K562 (cell line): ENCODE results near the gene CACNA1E. TPM values are rescaled to one million over a fixed set of nuclear protein-coding genes. Genes with fewer than 3 reads are reported as not detected.
A peak's percentile ranks its signal among the peaks of the same experiment; 100 is the strongest.
"Not testable (repeated sequence)": the region's sequence is repeated elsewhere in the genome, so short reads cannot be mapped to it uniquely, and the experiment has no call there.

ENCODE experiments used
- ATAC-seq: fragments of 200-7000 bp; cut with Tn5 transposase; 3 replicates; pipeline ENCODE4 v1.9.1; 2020; ENCODE audit warnings: moderate library complexity
- BruUV-seq: library from RNA; stranded (reverse); fragments of 400-500 nt; replicated peaks from 2 replicates; lab custom pipeline; 2021; lab: Mats Ljungman, UMichigan
- CTCF ChIA-PET: fragments of 300-600 bp; formaldehyde crosslinking; extraction: SDS; loops from one replicate; lab custom pipeline; 2021; ENCODE audit warnings: low intra/inter-chr PET ratio; lab: Yijun Ruan, JAX
- POLR2A ChIA-PET: fragments of 300-600, 350-650 bp; sonication (Branson Sonifier 250); formaldehyde crosslinking; extraction: SDS; loops from one replicate; lab custom pipeline; 2021; ENCODE audit warnings: antibody characterized with exemption, inconsistent platforms; lab: Yijun Ruan, JAX
- DNase-seq, 4 experiments: peaks; one replicate each; pipeline versions ENCODE4 v3.0.0 to v3.0.0-alpha.2; 2011 to 2018; ENCODE audit warnings: low spot score in 3 of 4, mixed read lengths in 3 of 4; ENCODE audit errors: extremely low read depth in 1 of 4
- FAIRE-seq: peaks from 2 replicates; lab custom pipeline; 2011; peaks lifted over from hg19 to GRCh38; lab: Jason Lieb, UNC
- H2AFZ ChIP-seq: 2 replicates; pipeline ENCODE4 v1.6.0; 2011; ENCODE audit warnings: low read depth, low read length, control low read depth, inconsistent platforms
- H3K27ac ChIP-seq: fragments of 200-600 bp; 3 replicates; pipeline ENCODE4 v1.8.0; 2011; ENCODE audit warnings: low read depth, mild to moderate bottlenecking, control low read depth, inconsistent platforms, low read length, moderate library complexity, mixed read lengths; ENCODE audit errors: extremely low read depth
- H3K27me3 ChIP-seq, 2 experiments: fragments of 300-600 bp in 1 of 2; 2 replicates in 1 of 2; 3 replicates in 1 of 2; pipeline versions ENCODE4 v1.6.0 to v1.8.0; 2011; ENCODE audit warnings: inconsistent platforms in 2 of 2, low read length in 2 of 2, mild to moderate bottlenecking in 1 of 2, mixed read lengths in 1 of 2, moderate library complexity in 1 of 2; ENCODE audit not compliant: control insufficient read depth in 2 of 2, insufficient read depth in 2 of 2
- H3K36me3 ChIP-seq: fragments of 300-600 bp; 3 replicates; pipeline ENCODE4 v1.8.0; 2011; ENCODE audit warnings: mild to moderate bottlenecking, low read length, inconsistent platforms; ENCODE audit not compliant: control insufficient read depth, insufficient read depth
- H3K4me1 ChIP-seq, 2 experiments: fragments of 200-600 bp in 1 of 2; replicated peaks in 1 of 2; 2 replicates in 1 of 2; 3 replicates in 1 of 2; pipeline versions ENCODE4 v1.5.1 to v1.8.0; 2011; ENCODE audit warnings: inconsistent platforms in 2 of 2, low read length in 2 of 2, mild to moderate bottlenecking in 1 of 2, mixed read lengths in 1 of 2, moderate library complexity in 1 of 2; ENCODE audit not compliant: control insufficient read depth in 2 of 2, insufficient read depth in 2 of 2
- H3K4me2 ChIP-seq: 2 replicates; pipeline ENCODE4 v1.6.1; 2011; ENCODE audit warnings: low read length, control low read depth, inconsistent platforms, mixed read lengths; ENCODE audit not compliant: insufficient read depth
- H3K4me3 ChIP-seq: fragments of 200-600 bp; sonication (generic), shearing (Covaris generic); 2 replicates; pipeline ENCODE4 v1.5.1; 2016; ENCODE audit warnings: control low read depth, inconsistent platforms
- H3K79me2 ChIP-seq: fragments of 200-600 bp; 3 replicates; pipeline ENCODE4 v1.8.0; 2011; ENCODE audit warnings: low read length, inconsistent platforms; ENCODE audit not compliant: control insufficient read depth, insufficient read depth
- H3K9ac ChIP-seq, 2 experiments: 2 replicates each; pipeline versions ENCODE4 v1.6.0 to v1.6.1; 2011; ENCODE audit warnings: low read depth in 2 of 2, low read length in 2 of 2, control low read depth in 1 of 2, inconsistent platforms in 1 of 2, mild to moderate bottlenecking in 1 of 2, mixed read lengths in 1 of 2; ENCODE audit not compliant: insufficient read depth in 1 of 2
- H3K9me1 ChIP-seq: one replicate; pipeline ENCODE4 v1.6.0; 2011; ENCODE audit warnings: inconsistent platforms, mild to moderate bottlenecking, low read length, moderate library complexity; ENCODE audit not compliant: control insufficient read depth, insufficient read depth
- H3K9me3 ChIP-seq: replicated peaks from 2 replicates; pipeline ENCODE4 v1.5.1; 2011; ENCODE audit warnings: low read depth, low read length, inconsistent platforms; ENCODE audit not compliant: control insufficient read depth, insufficient read depth
- H4K20me1 ChIP-seq: replicated peaks from 2 replicates; pipeline ENCODE4 v1.6.1; 2011; ENCODE audit warnings: low read length, inconsistent platforms, mixed read lengths; ENCODE audit not compliant: control insufficient read depth, insufficient read depth
- CBX8 ChIP-seq: fragments of 200-600 bp; sonication (generic); IDR thresholded peaks from 2 replicates; pipeline ENCODE4 v1.6.1; 2012; ENCODE audit warnings: borderline replicate concordance, mixed run types, low read depth, mild to moderate bottlenecking, moderate library complexity, mixed read lengths, low read length, control low read depth, inconsistent platforms; ENCODE audit not compliant: poor library complexity, severe bottlenecking; ENCODE audit errors: extremely low read depth
- CHD2 ChIP-seq: IDR thresholded peaks from 2 replicates; pipeline ENCODE4 v1.6.1; 2011; ENCODE audit warnings: low read depth, low read length
- FOS ChIP-seq: IDR thresholded peaks from 3 replicates; pipeline ENCODE4 v1.6.1; 2011; ENCODE audit not compliant: insufficient read length; ENCODE audit errors: extremely low read depth
- KDM5B ChIP-seq: fragments of 200-600 bp; sonication (generic); IDR thresholded peaks from 2 replicates; pipeline ENCODE4 v1.6.1; 2012; ENCODE audit warnings: low read depth, mild to moderate bottlenecking, moderate library complexity, low read length, control low read depth, inconsistent platforms; ENCODE audit not compliant: insufficient replicate concordance
- PHB2 ChIP-seq: fragments of 450-650 bp; IDR thresholded peaks from 2 replicates; pipeline ENCODE4 v1.6.1; 2017; ENCODE audit warnings: low read depth
- RB1 ChIP-seq: fragments of 450-650 bp; IDR thresholded peaks from 2 replicates; pipeline ENCODE4 v1.6.1; 2017; ENCODE audit warnings: low read depth, mild to moderate bottlenecking
- SPI1 ChIP-seq: IDR thresholded peaks from 2 replicates; pipeline ENCODE4 v1.6.1; 2011; ENCODE audit warnings: low read depth, low read length, control low read depth, borderline replicate concordance
- TCF3 ChIP-seq: sonication (generic); formaldehyde crosslinking; IDR thresholded peaks from 2 replicates; pipeline ENCODE4 v1.4.0; 2020; ENCODE audit warnings: mild to moderate bottlenecking, missing genetic modification reagents
- ZBTB7A ChIP-seq: IDR thresholded peaks from 2 replicates; pipeline ENCODE4 v1.6.1; 2011; ENCODE audit warnings: low read depth, mild to moderate bottlenecking, low read length, moderate library complexity, borderline replicate concordance; ENCODE audit not compliant: control insufficient read depth
- ZNF695 ChIP-seq: fragments of 450-650 bp; formaldehyde crosslinking; IDR thresholded peaks from 2 replicates; pipeline ENCODE4 v1.4.0; 2020; ENCODE audit warnings: mild to moderate bottlenecking, moderate library complexity
- WGBS: fragments of 100-300 bp; shearing (Covaris generic); methylation state at CpG from one replicate; pipeline ENCODE4 v1.1.6; 2016; ENCODE audit warnings: low coverage, mixed read lengths; ENCODE audit not compliant: insufficient coverage; ENCODE audit errors: missing lambda C conversion rate; 5-methylcytosine and 5-hydroxymethylcytosine counted together
- in situ Hi-C: fragments of 300-500 bp; cut with MboI; formaldehyde crosslinking; loops from 4 replicates; pipeline ENCODE4 v1.15.0; 2018; ENCODE audit warnings: inconsistent platforms, mixed read lengths
- intact Hi-C: fragments of 100-400 bp; cut with micrococcal nuclease; formaldehyde crosslinking; loops from 2 replicates; pipeline ENCODE4 v1.14.2; 2022
- polyA plus RNA-seq, 8 experiments: library from polyadenylated mRNA; depleted of rRNA in 4 of 8; stranded (reverse) in 5 of 8; unstranded in 3 of 8; fragments of >200 nt; fragmentation: Nextera tagmentation in 2 of 8; fragmentation: Illumina TruSeq in 1 of 8; extraction: Ambion mirVana in 2 of 8; extraction: Trizol in 1 of 8; gene quantifications; 2 replicates each; pipeline versions ENCODE4 v1.2.1 to v1.2.3, GENCODE V29; 2011 to 2014; ENCODE audit warnings: inconsistent platforms in 1 of 8, missing spikeins in 1 of 8
- total RNA-seq, 7 experiments: library from RNA; depleted of rRNA in 6 of 7; stranded (reverse); fragments of >200 nt in 6 of 7; fragmentation: Illumina TruSeq in 2 of 7; extraction: Trizol in 2 of 7; gene quantifications; 2 replicates each; pipeline versions ENCODE4 v1.2.1 to v1.2.3, GENCODE V29; 2011 to 2021; ENCODE audit warnings: low replicate concordance in 1 of 7
- TF ChIP-seq, protein P1 (sequence below): fragments of 450-650 bp; formaldehyde crosslinking; IDR thresholded peaks from 2 replicates; pipeline ENCODE4 v1.4.0; 2020; ENCODE audit warnings: mild to moderate bottlenecking, mixed read lengths
- TF ChIP-seq, protein P2 (sequence below): sonication (generic); formaldehyde crosslinking; IDR thresholded peaks from 2 replicates; pipeline ENCODE4 v1.8.0; 2022; ENCODE audit warnings: mild to moderate bottlenecking, low read depth, missing genetic modification reagents
- TF ChIP-seq, protein P3 (sequence below): IDR thresholded peaks from 2 replicates; pipeline ENCODE4 v1.6.1; 2011; ENCODE audit not compliant: insufficient read length; ENCODE audit errors: extremely low read depth

Gene CACNA1E
- total and polyA plus RNA-seq, 9 of the 15 experiments (the other 6 are each of a cell fraction or from before 2014, with no cell fraction given) = under 0.01 to 0.04 TPM; not detected in 7

DNA sequence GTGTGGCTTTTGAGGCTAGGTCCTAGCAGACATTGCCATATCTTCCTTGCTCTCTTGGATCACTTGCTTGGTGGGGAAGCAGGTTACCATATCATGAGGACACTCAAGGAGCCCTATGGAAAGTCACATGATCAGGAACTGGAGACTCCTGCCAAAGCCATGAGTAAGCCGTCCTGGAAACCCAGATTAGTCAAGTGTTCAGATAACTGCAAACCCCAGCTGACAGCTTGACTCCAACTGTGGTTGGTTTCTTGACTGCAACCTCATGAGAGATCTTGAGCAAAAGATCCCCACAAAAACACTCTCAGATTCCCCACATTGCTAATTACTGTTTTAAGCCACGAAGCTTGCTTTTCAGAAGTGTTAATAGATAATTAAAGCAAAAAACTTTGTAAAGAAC, 58.6 kb downstream of the CACNA1E start (continued):
- TF ChIP-seq CBX8 = no peak
- TF ChIP-seq ZNF695 (CRISPR knock-in tag) = no peak
- no peak for TF ChIP-seq RB1
- TF ChIP-seq CHD2 = no peak
- TF ChIP-seq, protein P1, sequence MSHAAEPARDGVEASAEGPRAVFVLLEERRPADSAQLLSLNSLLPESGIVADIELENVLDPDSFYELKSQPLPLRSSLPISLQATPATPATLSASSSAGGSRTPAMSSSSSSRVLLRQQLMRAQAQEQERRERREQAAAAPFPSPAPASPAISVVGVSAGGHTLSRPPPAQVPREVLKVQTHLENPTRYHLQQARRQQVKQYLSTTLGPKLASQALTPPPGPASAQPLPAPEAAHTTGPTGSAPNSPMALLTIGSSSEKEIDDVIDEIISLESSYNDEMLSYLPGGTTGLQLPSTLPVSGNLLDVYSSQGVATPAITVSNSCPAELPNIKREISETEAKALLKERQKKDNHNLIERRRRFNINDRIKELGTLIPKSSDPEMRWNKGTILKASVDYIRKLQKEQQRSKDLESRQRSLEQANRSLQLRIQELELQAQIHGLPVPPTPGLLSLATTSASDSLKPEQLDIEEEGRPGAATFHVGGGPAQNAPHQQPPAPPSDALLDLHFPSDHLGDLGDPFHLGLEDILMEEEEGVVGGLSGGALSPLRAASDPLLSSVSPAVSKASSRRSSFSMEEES (CRISPR knock-in tag) = peak; percentile 87
- peak; percentile 29; the same call in 1 of the 2 replicates for TF ChIP-seq TCF3 (CRISPR knock-in tag)
- TF ChIP-seq PHB2 = no peak
- TF ChIP-seq FOS = no peak
- TF ChIP-seq, protein P2, sequence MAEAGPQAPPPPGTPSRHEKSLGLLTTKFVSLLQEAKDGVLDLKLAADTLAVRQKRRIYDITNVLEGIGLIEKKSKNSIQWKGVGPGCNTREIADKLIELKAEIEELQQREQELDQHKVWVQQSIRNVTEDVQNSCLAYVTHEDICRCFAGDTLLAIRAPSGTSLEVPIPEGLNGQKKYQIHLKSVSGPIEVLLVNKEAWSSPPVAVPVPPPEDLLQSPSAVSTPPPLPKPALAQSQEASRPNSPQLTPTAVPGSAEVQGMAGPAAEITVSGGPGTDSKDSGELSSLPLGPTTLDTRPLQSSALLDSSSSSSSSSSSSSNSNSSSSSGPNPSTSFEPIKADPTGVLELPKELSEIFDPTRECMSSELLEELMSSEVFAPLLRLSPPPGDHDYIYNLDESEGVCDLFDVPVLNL = no peak
- TF ChIP-seq, protein P3, sequence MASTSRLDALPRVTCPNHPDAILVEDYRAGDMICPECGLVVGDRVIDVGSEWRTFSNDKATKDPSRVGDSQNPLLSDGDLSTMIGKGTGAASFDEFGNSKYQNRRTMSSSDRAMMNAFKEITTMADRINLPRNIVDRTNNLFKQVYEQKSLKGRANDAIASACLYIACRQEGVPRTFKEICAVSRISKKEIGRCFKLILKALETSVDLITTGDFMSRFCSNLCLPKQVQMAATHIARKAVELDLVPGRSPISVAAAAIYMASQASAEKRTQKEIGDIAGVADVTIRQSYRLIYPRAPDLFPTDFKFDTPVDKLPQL = no peak
- TF ChIP-seq KDM5B = no peak
- no peak for TF ChIP-seq SPI1
- no peak for TF ChIP-seq ZBTB7A

DNA sequence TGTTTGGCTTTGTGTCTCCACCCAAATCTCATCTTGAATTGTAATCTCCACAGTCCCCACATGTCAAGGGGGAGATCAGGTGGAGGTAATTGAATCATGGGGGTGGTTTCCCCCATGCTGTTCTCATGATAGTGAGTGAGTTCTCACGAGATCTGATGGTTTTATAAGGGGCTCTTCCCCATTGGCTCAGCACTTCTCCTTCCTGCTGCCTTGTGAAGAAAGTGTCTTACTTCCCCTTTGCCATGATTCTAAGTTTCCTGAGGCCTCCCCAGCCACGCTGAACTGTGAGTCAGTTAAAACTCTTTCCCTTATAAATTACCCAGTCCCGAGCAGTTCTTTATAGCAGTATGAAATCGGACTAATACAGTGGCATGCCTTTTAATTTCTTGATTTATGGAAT, 59.1 kb downstream of the CACNA1E start:
- H2AFZ ChIP-seq, H3K9ac ChIP-seq, FAIRE-seq, H3K4me2 ChIP-seq, ATAC-seq, CTCF ChIA-PET, H3K27ac ChIP-seq, DNase-seq, in situ Hi-C loops, H3K9me3 ChIP-seq, H3K4me3 ChIP-seq, H3K9me1 ChIP-seq, H3K79me2 ChIP-seq, POLR2A ChIA-PET, intact Hi-C loops, H3K36me3 ChIP-seq, BruUV-seq, H3K4me1 ChIP-seq, H4K20me1 ChIP-seq: not testable (repeated sequence)
- peaks cover 2 to 11% of the 10 kb centered on the region in 2 experiments; a peak in 2 of 5 replicates for H3K27me3 ChIP-seq
- WGBS = 2% methylated on average over 4 of the region's 4 CpGs
